OCI-LY7 (cell line): ENCODE results near the gene CD28.

Experiments used
- CTCF ChIP-seq: fragments of 200-600 bp; sonication (generic); conservative IDR thresholded peaks from 2 replicates; pipeline ENCODE4 v1.5.1; 2014; ENCODE audit warnings: mild to moderate bottlenecking, antibody characterized with exemption, low read length, moderate library complexity, mixed read lengths
- EZH2phosphoT487 ChIP-seq: fragments of 200-600 bp; sonication (generic); IDR thresholded peaks from 2 replicates; pipeline ENCODE4 v1.6.1; 2018; ENCODE audit warnings: low read depth, borderline replicate concordance, mild to moderate bottlenecking, mixed run types, antibody characterized with exemption, low read length, moderate library complexity, mixed read lengths

DNA sequence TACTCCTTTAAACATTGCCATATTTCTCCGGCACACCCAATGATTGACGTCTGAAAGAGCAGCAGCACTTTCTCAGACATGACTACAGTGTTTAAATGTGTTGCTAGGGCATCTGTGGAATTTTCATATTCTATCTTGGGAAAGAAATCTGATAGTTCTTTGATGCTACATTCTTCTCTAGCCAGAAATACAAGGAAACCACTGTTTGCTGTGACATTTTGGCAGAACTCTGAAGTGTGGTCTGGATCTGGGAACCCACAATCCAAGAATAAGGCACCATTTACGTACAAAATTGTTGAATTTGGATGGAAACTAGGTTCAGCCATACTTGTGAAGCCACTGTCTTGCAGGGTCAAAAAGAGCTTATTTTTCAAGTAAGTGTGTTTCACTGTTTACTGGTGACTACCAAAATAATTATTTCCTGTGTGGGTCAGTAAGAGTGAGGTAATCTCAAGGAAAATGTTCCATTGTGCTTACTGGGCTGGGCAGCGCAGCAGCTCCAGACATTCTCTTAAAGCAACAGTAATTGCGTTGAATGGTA, 21.3 kb upstream of the CD28 start:
- TF ChIP-seq CTCF, result no peak
- TF ChIP-seq EZH2phosphoT487, result no peak
